Keratinocyte (primary cell): ENCODE data around the gene HOXA11. TPM values are rescaled to one million over a fixed set of nuclear protein-coding genes. Genes with fewer than 3 reads are reported as not detected.
A peak's percentile ranks its signal among the peaks of the same experiment; 100 is the strongest.

ENCODE experiments used
- DNase-seq: peaks from one replicate; pipeline ENCODE4 v3.0.0-alpha.2; 2011; ENCODE audit warnings: low read depth, missing footprints, low spot score
- FAIRE-seq: peaks from 2 replicates; lab custom pipeline; 2011; peaks lifted over from hg19 to GRCh38; lab: Jason Lieb, UNC
- H2AFZ ChIP-seq: 2 replicates; pipeline ENCODE4 v1.6.0; 2012; ENCODE audit warnings: low read length, control low read depth, inconsistent platforms; ENCODE audit not compliant: control insufficient read depth
- H3K27ac ChIP-seq: 2 replicates; pipeline ENCODE4 v1.5.1; 2011; ENCODE audit warnings: low read length; ENCODE audit not compliant: control insufficient read depth, insufficient read depth
- H3K27me3 ChIP-seq: 3 replicates; pipeline ENCODE4 v1.6.0; 2011; ENCODE audit warnings: low read length; ENCODE audit not compliant: control insufficient read depth, insufficient read depth; ENCODE audit errors: extremely low read depth
- H3K36me3 ChIP-seq, 2 experiments: 2 replicates in 1 of 2; 3 replicates in 1 of 2; pipeline ENCODE4 v1.5.1; 2011; ENCODE audit warnings: low read length in 2 of 2, mild to moderate bottlenecking in 1 of 2; ENCODE audit not compliant: control insufficient read depth in 2 of 2, insufficient read depth in 2 of 2; ENCODE audit errors: extremely low read depth in 1 of 2
- H3K4me1 ChIP-seq: 3 replicates; pipeline ENCODE4 v1.5.1; 2011; ENCODE audit warnings: low read length; ENCODE audit not compliant: control insufficient read depth, insufficient read depth; ENCODE audit errors: extremely low read depth
- H3K4me2 ChIP-seq: 3 replicates; pipeline ENCODE4 v1.6.0; 2011; ENCODE audit warnings: low read depth, low read length; ENCODE audit not compliant: control insufficient read depth, insufficient read depth; ENCODE audit errors: extremely low read depth
- H3K4me3 ChIP-seq, 3 experiments: fragments of 200-600 bp in 1 of 3; sonication (generic) in 1 of 3; 2 replicates in 2 of 3; 3 replicates in 1 of 3; pipeline ENCODE4 v1.5.1; 2011 to 2016; ENCODE audit warnings: low read length in 3 of 3, mild to moderate bottlenecking in 3 of 3, control low read depth in 2 of 3, inconsistent platforms in 1 of 3, low read depth in 1 of 3, mixed read lengths in 1 of 3, mixed run types in 1 of 3, moderate library complexity in 1 of 3; ENCODE audit not compliant: control insufficient read depth in 2 of 3, insufficient read depth in 2 of 3; ENCODE audit errors: extremely low read depth in 1 of 3
- H3K79me2 ChIP-seq: 2 replicates; pipeline ENCODE4 v1.6.0; 2012; ENCODE audit warnings: low read length; ENCODE audit not compliant: control insufficient read depth, insufficient read depth
- H3K9ac ChIP-seq: 3 replicates; pipeline ENCODE4 v1.6.0; 2011; ENCODE audit warnings: low read length; ENCODE audit not compliant: control insufficient read depth, insufficient read depth; ENCODE audit errors: extremely low read depth
- H3K9me1 ChIP-seq: 3 replicates; pipeline ENCODE4 v1.6.0; 2011; ENCODE audit warnings: low read length; ENCODE audit not compliant: control insufficient read depth, insufficient read depth; ENCODE audit errors: extremely low read depth
- H3K9me3 ChIP-seq: 2 replicates; pipeline ENCODE4 v1.5.1; 2012; ENCODE audit warnings: low read depth, low read length; ENCODE audit not compliant: control insufficient read depth
- H4K20me1 ChIP-seq: 3 replicates; pipeline ENCODE4 v1.6.0; 2011; ENCODE audit warnings: low read length; ENCODE audit not compliant: control insufficient read depth, insufficient read depth; ENCODE audit errors: extremely low read depth
- CTCF ChIP-seq, 3 experiments: IDR thresholded peaks in 1 of 3; conservative IDR thresholded peaks in 1 of 3; optimal IDR thresholded peaks in 1 of 3; 2 replicates in 2 of 3; 3 replicates in 1 of 3; pipeline versions ENCODE3 to v1.5.1; 2011; ENCODE audit warnings: low read length in 3 of 3, mild to moderate bottlenecking in 3 of 3, moderate library complexity in 2 of 3, control low read depth in 1 of 3, inconsistent platforms in 1 of 3; ENCODE audit not compliant: insufficient read depth in 2 of 3; ENCODE audit errors: extremely low read depth in 1 of 3
- EZH2 ChIP-seq: IDR thresholded peaks from one replicate; pipeline ENCODE4 v1.6.1; 2012; ENCODE audit warnings: inconsistent platforms, mild to moderate bottlenecking, low read length, moderate library complexity
- dilution Hi-C: fragments of 300-500 bp; cut with MboI; formaldehyde crosslinking; loops from one replicate; pipeline ENCODE4 v1.7.0; 2020; ENCODE audit warnings: low sequenced_read_pairs; ENCODE audit not compliant: extremely low pct_ligation_motif_present
- polyA plus RNA-seq, 5 experiments: library from polyadenylated mRNA; depleted of rRNA in 3 of 5; stranded (reverse) in 3 of 5; stranded (forward) in 1 of 5; unstranded in 1 of 5; fragments of >200 nt; gene quantifications; 1 replicate in 1 of 5; 2 replicates in 3 of 5; 3 replicates in 1 of 5; pipeline versions ENCODE4 v1.2.1 to v1.2.3, GENCODE V29; 2011 to 2012; ENCODE audit warnings: missing spikeins in 2 of 5, low read depth in 1 of 5, low replicate concordance in 1 of 5

HOXA11 gene
- polyA plus RNA-seq, 1 donor (not counting 4 experiments of a cell fraction or from before 2014, with no cell fraction given) = 0.07 TPM

- no peak for DNase-seq
Observed at GRCh38 chr7:27156508-27156898, 28.5 kb downstream of the HOXA11 start, which contains the start of gene HOXA7. HOXA7 (minus strand) TSS chr7:27156675; CDS start chr7:27156545, 130 bp downstream.

GRCh38 chr7:27155816-27156507 is 29.1 kb downstream of the HOXA11 start:
- H3K9me1 ChIP-seq = no peaks in the 10 kb centered on the region
- H3K36me3 ChIP-seq = no peaks in the 10 kb centered on the region
- H3K9me3 ChIP-seq = no peaks in the 10 kb centered on the region
- DNase-seq = no peak
- no peaks in the 10 kb centered on the region for H4K20me1 ChIP-seq
- peak overlapping the region; percentile 87 for H3K27ac ChIP-seq
- H2AFZ ChIP-seq = peak overlapping the region; percentile 90
- TF ChIP-seq CTCF (optimal IDR thresholded peaks at IDR 0.05 in 1 of 3, IDR thresholded peaks at IDR 0.05 in 1 of 3, conservative IDR thresholded peaks at IDR 0.05 in 1 of 3; ENCODE audit: extremely low read depth in 1 of 3, insufficient read depth in 2 of 3, low read length in 3 of 3) (no peak), EZH2 (no peak)
- H3K4me2 ChIP-seq = peak overlapping the region; percentile 98
- peak overlapping the region; percentile 55 to 94 (median 73) for H3K4me3 ChIP-seq
- H3K4me1 ChIP-seq = peaks cover 79% of the 10 kb centered on the region
- FAIRE-seq = no peak
- dilution Hi-C loops = no loop called here
- H3K9ac ChIP-seq = peak overlapping the region; percentile 90
- peaks cover 45% of the 10 kb centered on the region for H3K79me2 ChIP-seq
- no peaks in the 10 kb centered on the region for H3K27me3 ChIP-seq

More at GRCh38 chr7:27156508-27156898, 28.5 kb downstream of the HOXA11 start, which contains the start of gene HOXA7:
- TF ChIP-seq CTCF (optimal IDR thresholded peaks at IDR 0.05 in 1 of 3, IDR thresholded peaks at IDR 0.05 in 1 of 3, conservative IDR thresholded peaks at IDR 0.05 in 1 of 3; ENCODE audit: extremely low read depth in 1 of 3, insufficient read depth in 2 of 3, low read length in 3 of 3) = no peak
- FAIRE-seq = peak; percentile 57
- H3K9me1 ChIP-seq = no peaks in the 10 kb centered on the region
- peak within 1 kb of the TSS; percentile 90 for H3K9ac ChIP-seq
- no peaks in the 10 kb centered on the region for H3K36me3 ChIP-seq
- no peaks in the 10 kb centered on the region for H3K27me3 ChIP-seq
- H3K9me3 ChIP-seq = no peaks in the 10 kb centered on the region
- H3K4me3 ChIP-seq = peak within 1 kb of the TSS; percentile 55 to 94 (median 80)
- H3K79me2 ChIP-seq = peaks cover 40% of the 10 kb centered on the region
- dilution Hi-C loops = no loop called here
- H3K4me1 ChIP-seq = peaks cover 78% of the 10 kb centered on the region
- no peaks in the 10 kb centered on the region for H4K20me1 ChIP-seq
- peak within 1 kb of the TSS; percentile 90 for H2AFZ ChIP-seq
- H3K27ac ChIP-seq = peak within 1 kb of the TSS; percentile 87
- H3K4me2 ChIP-seq = peak within 1 kb of the TSS; percentile 98
